ENCODE results near the gene SLC15A1. TPM values are rescaled to one million over a fixed set of nuclear protein-coding genes. Genes with fewer than 3 reads are reported as not detected.

Gene SLC15A1
- total RNA-seq, 1 donor from 2014 or later: 0.11 TPM

DNA sequence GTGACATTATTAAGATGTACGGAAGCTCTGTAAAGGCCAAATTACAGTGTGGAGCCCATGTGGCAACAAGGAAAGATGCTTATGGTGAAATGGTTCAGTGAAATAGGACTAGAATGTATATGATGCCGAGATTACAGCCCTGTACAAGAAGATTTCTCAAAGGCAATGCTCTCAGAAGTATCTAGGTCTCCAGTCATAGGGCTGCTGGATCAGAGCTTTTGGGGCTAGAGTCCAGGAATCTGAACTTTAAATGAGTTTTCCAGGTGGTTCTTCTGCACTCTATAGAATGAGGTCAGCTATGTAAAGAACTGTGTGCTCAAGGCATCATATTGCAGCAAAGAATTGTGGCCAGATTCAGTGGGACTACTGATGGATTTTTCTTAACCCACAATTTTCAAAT is 100.2 kb downstream of the SLC15A1 start:
- no peak for DNase-seq (ENCODE audit: extremely low spot score, unreplicated experiment)
- Mint-ChIP-seq H3K36me3 (ENCODE audit: unreplicated experiment) (no peaks in the 10 kb centered on the region), H3K4me3 (ENCODE audit: unreplicated experiment) (no peak overlapping the region), H3K9me3 (ENCODE audit: unreplicated experiment) (no peaks in the 10 kb centered on the region), H3K27me3 (ENCODE audit: unreplicated experiment) (no peaks in the 10 kb centered on the region), H3K27ac (ENCODE audit: unreplicated experiment) (no peak overlapping the region), H3K4me1 (ENCODE audit: unreplicated experiment) (peaks cover 3% of the 10 kb centered on the region)
- TF ChIP-seq, protein P1, sequence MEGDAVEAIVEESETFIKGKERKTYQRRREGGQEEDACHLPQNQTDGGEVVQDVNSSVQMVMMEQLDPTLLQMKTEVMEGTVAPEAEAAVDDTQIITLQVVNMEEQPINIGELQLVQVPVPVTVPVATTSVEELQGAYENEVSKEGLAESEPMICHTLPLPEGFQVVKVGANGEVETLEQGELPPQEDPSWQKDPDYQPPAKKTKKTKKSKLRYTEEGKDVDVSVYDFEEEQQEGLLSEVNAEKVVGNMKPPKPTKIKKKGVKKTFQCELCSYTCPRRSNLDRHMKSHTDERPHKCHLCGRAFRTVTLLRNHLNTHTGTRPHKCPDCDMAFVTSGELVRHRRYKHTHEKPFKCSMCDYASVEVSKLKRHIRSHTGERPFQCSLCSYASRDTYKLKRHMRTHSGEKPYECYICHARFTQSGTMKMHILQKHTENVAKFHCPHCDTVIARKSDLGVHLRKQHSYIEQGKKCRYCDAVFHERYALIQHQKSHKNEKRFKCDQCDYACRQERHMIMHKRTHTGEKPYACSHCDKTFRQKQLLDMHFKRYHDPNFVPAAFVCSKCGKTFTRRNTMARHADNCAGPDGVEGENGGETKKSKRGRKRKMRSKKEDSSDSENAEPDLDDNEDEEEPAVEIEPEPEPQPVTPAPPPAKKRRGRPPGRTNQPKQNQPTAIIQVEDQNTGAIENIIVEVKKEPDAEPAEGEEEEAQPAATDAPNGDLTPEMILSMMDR (IDR thresholded peaks at IDR 0.05): no peak

DNA sequence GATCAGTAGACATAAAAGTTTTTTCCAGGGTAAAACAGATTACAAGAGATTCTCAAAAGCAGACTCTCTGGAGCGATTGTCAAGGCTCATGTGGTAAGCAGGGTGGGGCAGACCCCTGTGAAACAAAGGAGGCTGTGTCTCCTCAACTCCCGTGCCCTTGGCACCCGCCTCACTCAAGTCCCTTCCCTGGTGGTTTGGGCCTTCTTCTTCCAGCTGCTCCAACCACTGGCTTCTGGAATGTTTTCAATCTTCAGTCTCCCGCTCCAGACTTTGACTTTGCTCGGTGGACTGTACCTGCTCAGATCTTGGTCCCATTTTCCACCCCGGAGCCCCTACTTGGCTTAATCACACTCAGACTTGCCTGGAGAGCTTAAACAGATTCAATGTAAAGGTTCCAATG is 100.7 kb downstream of the SLC15A1 start:
- DNase-seq (ENCODE audit: extremely low spot score, unreplicated experiment): no peak
- Mint-ChIP-seq H3K27ac (ENCODE audit: unreplicated experiment) (no peak overlapping the region), H3K27me3 (ENCODE audit: unreplicated experiment) (no peaks in the 10 kb centered on the region), H3K9me3 (ENCODE audit: unreplicated experiment) (no peaks in the 10 kb centered on the region), H3K36me3 (ENCODE audit: unreplicated experiment) (no peaks in the 10 kb centered on the region), H3K4me1 (ENCODE audit: unreplicated experiment) (peaks cover 2% of the 10 kb centered on the region), H3K4me3 (ENCODE audit: unreplicated experiment) (no peak overlapping the region)
- TF ChIP-seq, protein P1 (IDR thresholded peaks at IDR 0.05): no peak

DNA sequence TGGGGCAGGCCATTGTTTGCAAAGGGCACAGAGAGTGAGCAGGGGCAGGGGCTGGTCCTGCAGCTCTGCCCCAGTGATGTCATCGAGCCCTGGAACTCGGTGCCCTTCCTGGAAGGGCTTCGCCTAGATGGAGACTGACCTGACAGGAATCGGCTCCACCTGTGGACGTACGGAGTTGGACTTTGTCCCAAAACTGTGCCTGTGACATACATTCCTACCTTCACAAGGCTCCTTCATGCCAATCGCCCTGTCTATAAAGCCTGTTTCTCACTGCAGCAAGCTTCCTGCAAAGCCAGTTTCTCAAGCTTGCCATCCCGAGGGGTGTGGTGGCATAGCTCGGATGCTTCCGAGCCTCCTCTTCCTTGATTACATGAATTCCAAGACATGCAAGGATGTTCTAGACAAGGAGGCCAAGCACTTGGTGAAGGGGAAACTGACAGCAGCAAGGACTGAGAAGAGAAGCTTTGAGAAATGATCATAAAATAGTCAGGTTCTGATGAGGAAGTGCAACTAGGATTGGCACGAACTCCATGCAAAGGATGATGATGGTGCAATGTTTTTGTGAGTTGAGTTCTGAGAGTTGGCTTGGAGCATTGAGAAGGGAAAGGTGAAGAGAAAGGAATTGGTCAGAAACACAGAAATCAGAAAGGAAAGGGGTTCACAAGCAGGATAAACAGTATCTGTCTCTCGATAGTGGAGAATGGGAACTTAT is 101.9 kb downstream of the SLC15A1 start:
- no peak for DNase-seq (ENCODE audit: extremely low spot score, unreplicated experiment)
- TF ChIP-seq, protein P1 (IDR thresholded peaks at IDR 0.05): no peak
- Mint-ChIP-seq H3K27me3 (ENCODE audit: unreplicated experiment) (no peaks in the 10 kb centered on the region), H3K36me3 (ENCODE audit: unreplicated experiment) (no peaks in the 10 kb centered on the region), H3K4me1 (ENCODE audit: unreplicated experiment) (peaks cover 2% of the 10 kb centered on the region), H3K9me3 (ENCODE audit: unreplicated experiment) (no peaks in the 10 kb centered on the region), H3K4me3 (ENCODE audit: unreplicated experiment) (no peak overlapping the region), H3K27ac (ENCODE audit: unreplicated experiment) (no peak overlapping the region)

DNA sequence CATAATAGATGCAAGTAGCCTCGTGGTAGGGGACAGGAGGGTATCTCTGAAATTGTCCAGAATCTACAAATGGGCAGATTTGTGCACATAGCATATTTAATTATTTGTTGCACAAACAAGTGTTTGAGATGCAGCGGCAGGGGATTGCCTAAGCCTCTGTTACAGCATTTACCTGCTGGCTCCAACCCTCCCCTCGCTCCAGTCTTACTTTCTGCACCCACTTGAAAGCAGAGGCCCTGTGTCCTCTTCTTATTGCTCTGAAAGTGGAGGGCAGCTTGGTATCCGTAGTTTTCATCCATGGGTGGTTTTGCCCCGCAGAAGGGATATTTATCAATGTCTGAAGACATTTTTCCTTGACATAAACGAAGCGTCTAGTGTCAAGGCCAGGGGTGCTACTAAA is 102.6 kb downstream of the SLC15A1 start:
- Mint-ChIP-seq H3K9me3 (ENCODE audit: unreplicated experiment) (no peaks in the 10 kb centered on the region), H3K27ac (ENCODE audit: unreplicated experiment) (no peak overlapping the region)

DNA sequence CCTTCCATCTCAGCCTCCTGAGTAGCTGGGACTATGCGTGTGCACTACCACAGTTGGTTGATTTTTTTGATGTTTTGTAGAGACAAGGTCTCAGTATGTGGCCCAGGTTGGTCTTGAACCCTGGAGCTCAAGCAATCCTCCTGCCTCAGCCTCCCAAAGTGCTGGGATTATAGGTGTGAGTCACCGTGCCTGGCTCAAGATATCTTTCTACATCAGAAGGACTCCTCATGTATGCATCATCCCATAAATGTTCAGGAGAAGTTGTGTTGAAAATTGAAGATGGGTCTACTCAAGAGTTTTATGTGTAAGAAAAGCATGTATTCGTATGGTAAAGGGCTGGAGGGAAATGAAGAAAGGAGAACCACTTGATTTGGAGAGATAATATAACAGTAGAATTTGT is 103.8 kb downstream of the SLC15A1 start:
- no peak overlapping the region for H3K27ac Mint-ChIP-seq (ENCODE audit: unreplicated experiment)

More for the DNA sequence above, 102.6 kb downstream of the SLC15A1 start:
- no peak for DNase-seq (ENCODE audit: extremely low spot score, unreplicated experiment)
- peaks cover 2% of the 10 kb centered on the region for H3K4me1 Mint-ChIP-seq (ENCODE audit: unreplicated experiment)
- TF ChIP-seq, protein P1 (IDR thresholded peaks at IDR 0.05): no peak
- H3K27me3 Mint-ChIP-seq (ENCODE audit: unreplicated experiment): no peaks in the 10 kb centered on the region
- no peaks in the 10 kb centered on the region for H3K36me3 Mint-ChIP-seq (ENCODE audit: unreplicated experiment)
- H3K4me3 Mint-ChIP-seq (ENCODE audit: unreplicated experiment): no peak overlapping the region

More for the DNA sequence above, 103.8 kb downstream of the SLC15A1 start:
- Mint-ChIP-seq H3K4me3 (ENCODE audit: unreplicated experiment) (no peak overlapping the region), H3K36me3 (ENCODE audit: unreplicated experiment) (no peaks in the 10 kb centered on the region), H3K27me3 (ENCODE audit: unreplicated experiment) (peaks cover 3% of the 10 kb centered on the region), H3K4me1 (ENCODE audit: unreplicated experiment) (peaks cover 2% of the 10 kb centered on the region), H3K9me3 (ENCODE audit: unreplicated experiment) (no peaks in the 10 kb centered on the region)
- DNase-seq (ENCODE audit: extremely low spot score, unreplicated experiment): no peak
- TF ChIP-seq, protein P1 (IDR thresholded peaks at IDR 0.05): no peak

Data from osteocyte (in vitro differentiated cells).